Lung (tissue), 12 donors: ENCODE measurements around the gene PAPPA. TPM values are rescaled to one million over a fixed set of nuclear protein-coding genes. Genes with fewer than 3 reads are reported as not detected.

Experiments used
- ATAC-seq: fragments of 200-7000 bp; cut with Tn5 transposase; one replicate; pipeline ENCODE4 v1.9.1; 2020; ENCODE audit warnings: moderate number of reproducible peaks; ENCODE audit not compliant: insufficient read depth, low FRiP score
- DNase-seq, 3 donors: peaks; one replicate each; pipeline ENCODE4 v3.0.0-alpha.2; 2013 to 2017
- H3K27ac ChIP-seq, 2 donors: one replicate each; pipeline ENCODE4 v1.5.1; 2013; ENCODE audit warnings: mild to moderate bottlenecking in 2 of 2, moderate library complexity in 2 of 2, control low read depth in 1 of 2, inconsistent platforms in 1 of 2, low read depth in 1 of 2, low read length in 1 of 2
- H3K27me3 ChIP-seq, 3 donors: one replicate each; pipeline ENCODE4 v1.5.1; 2013; ENCODE audit warnings: low read length in 2 of 3; ENCODE audit not compliant: control insufficient read depth in 3 of 3, insufficient read depth in 3 of 3
- H3K36me3 ChIP-seq, 4 donors: one replicate each; pipeline ENCODE4 v1.5.1; 2013; ENCODE audit warnings: low read length in 4 of 4, mild to moderate bottlenecking in 1 of 4, moderate library complexity in 1 of 4; ENCODE audit not compliant: control insufficient read depth in 4 of 4, insufficient read depth in 4 of 4
- H3K4me1 ChIP-seq, 5 donors: one replicate each; pipeline ENCODE4 v1.5.1; 2013; ENCODE audit warnings: low read length in 5 of 5, mild to moderate bottlenecking in 2 of 5, moderate library complexity in 1 of 5; ENCODE audit not compliant: control insufficient read depth in 5 of 5, insufficient read depth in 5 of 5
- H3K4me3 ChIP-seq: one replicate; pipeline ENCODE4 v1.5.1; 2013; ENCODE audit warnings: mild to moderate bottlenecking, control low read depth, moderate library complexity
- H3K9ac ChIP-seq, 2 donors: one replicate each; pipeline ENCODE4 v1.5.1; 2013; ENCODE audit warnings: low read length in 2 of 2, control low read depth in 1 of 2; ENCODE audit not compliant: insufficient read depth in 1 of 2
- H3K9me3 ChIP-seq, 4 donors: one replicate each; pipeline ENCODE4 v1.5.1; 2013; ENCODE audit warnings: low read length in 3 of 4, mild to moderate bottlenecking in 1 of 4, moderate library complexity in 1 of 4; ENCODE audit not compliant: control insufficient read depth in 4 of 4, insufficient read depth in 3 of 4
- CTCF ChIP-seq: IDR thresholded peaks from 2 replicates; pipeline ENCODE4 v1.5.1; 2012; ENCODE audit warnings: mild to moderate bottlenecking; ENCODE audit errors: control extremely low read depth, extremely low read depth
- WGBS, 2 donors: extraction: QIAGEN DNeasy Blood & Tissue Kit; methylation state at CpG; one replicate each; pipeline ENCODE4 v1.1.7; 2013; 5-methylcytosine and 5-hydroxymethylcytosine counted together
- polyA plus RNA-seq, 2 donors: library from polyadenylated mRNA; stranded (reverse); fragments of 200-250 nt; gene quantifications; one replicate each; pipeline ENCODE4 v1.2.1, GENCODE V29; 2013
- total RNA-seq, 2 donors: library from RNA; depleted of rRNA in 1 of 2; stranded (reverse); fragments of >200 nt in 1 of 2; gene quantifications; one replicate each; pipeline ENCODE4 v1.2.1, GENCODE V29; 2014 to 2021
- donor health status: control.
- donor health status: control.
- donor health status: Bipolar disorder and iron deficiency.
- donor health status: healthy.
- donor health status: DM: yes; HTN: yes; CAD: no.

PAPPA gene
- total and polyA plus RNA-seq, 4 donors: 0.45 to 6.7 (median 3.6) TPM

GRCh38 chr9:116309900-116310611 lies 156.5 kb downstream of the PAPPA start:
- Histone ChIP-seq H3K36me3 (no peaks in the 10 kb centered on the region), H3K4me3 (no peak overlapping the region), H3K9me3 (no peaks in the 10 kb centered on the region), H3K4me1 (no peaks in the 10 kb centered on the region), H3K27ac (no peak overlapping the region), H3K27me3 (no peaks in the 10 kb centered on the region), H3K9ac (no peak overlapping the region)
- ATAC-seq: no peak
- TF ChIP-seq CTCF: no peak
- DNase-seq: no peak
- 78 to 85% methylated on average over 3 of the region's 3 CpGs for WGBS, 2 donors

GRCh38 chr9:116312221-116312620 lies 158.6 kb downstream of the PAPPA start:
- ATAC-seq: no peak
- peak in 1 of 3 donors; percentile 42 for DNase-seq
- H3K4me1 ChIP-seq: no peaks in the 10 kb centered on the region
- H3K27ac ChIP-seq: no peak overlapping the region
- no peak overlapping the region for H3K4me3 ChIP-seq
- no peak overlapping the region for H3K9ac ChIP-seq
- no peaks in the 10 kb centered on the region for H3K27me3 ChIP-seq
- TF ChIP-seq CTCF: no peak
- no peaks in the 10 kb centered on the region for H3K36me3 ChIP-seq
- WGBS, 2 donors: 67 to 80% methylated on average over 2 of the region's 2 CpGs
- H3K9me3 ChIP-seq: no peaks in the 10 kb centered on the region

GRCh38 chr9:116313638-116314037 lies 160.0 kb downstream of the PAPPA start:
- H3K9ac ChIP-seq: no peak overlapping the region
- 90 to 92% methylated on average over 3 of the region's 3 CpGs for WGBS, 2 donors
- H3K36me3 ChIP-seq: no peaks in the 10 kb centered on the region
- no peak overlapping the region for H3K27ac ChIP-seq
- no peak for TF ChIP-seq CTCF
- no peak for DNase-seq
- no peak overlapping the region for H3K4me3 ChIP-seq
- no peak for ATAC-seq
- H3K27me3 ChIP-seq: no peaks in the 10 kb centered on the region
- H3K9me3 ChIP-seq: no peaks in the 10 kb centered on the region
- H3K4me1 ChIP-seq: peaks cover 0 to 2% (median 0%) of the 10 kb centered on the region in 5 donors

GRCh38 chr9:116316246-116316645 lies 162.7 kb downstream of the PAPPA start:
- H3K27ac ChIP-seq: no peak overlapping the region
- no peak for TF ChIP-seq CTCF
- 84 to 90% methylated on average over 2 of the region's 2 CpGs for WGBS, 2 donors
- DNase-seq (no peak), ATAC-seq (no peak)
- no peaks in the 10 kb centered on the region for H3K27me3 ChIP-seq
- peaks cover 0 to 17% (median 6%) of the 10 kb centered on the region in 5 donors for H3K4me1 ChIP-seq
- H3K9me3 ChIP-seq: no peaks in the 10 kb centered on the region
- no peaks in the 10 kb centered on the region for H3K36me3 ChIP-seq
- H3K4me3 ChIP-seq: no peak overlapping the region
- H3K9ac ChIP-seq: no peak overlapping the region
